Activated CD4-positive, alpha-beta memory T cell treated with anti-CD3 and anti-CD28 coated beads for 36 hours (primary cell): ENCODE measurements around the gene RAB3IL1. TPM values are rescaled to one million over a fixed set of nuclear protein-coding genes. Genes with fewer than 3 reads are reported as not detected.

Experiments used
- CTCF ChIA-PET: fragments of 350-600 bp; sonication (Branson Sonifier 250); formaldehyde crosslinking; loops from one replicate; lab custom pipeline; 2021; ENCODE audit warnings: antibody characterized with exemption, inconsistent platforms; lab: Charles Lee
- POLR2A ChIA-PET: fragments of 350-600 bp; sonication (Branson Sonifier 250); formaldehyde crosslinking; loops from one replicate; lab custom pipeline; 2021; ENCODE audit warnings: antibody characterized with exemption; lab: Charles Lee
- DNase-seq: peaks from one replicate; pipeline ENCODE4 v3.0.0-alpha.2; 2020
- H3K27ac Mint-ChIP-seq: one replicate; pipeline ENCODE4 v1.8.0; 2021; ENCODE audit warnings: mixed read lengths
- H3K27me3 Mint-ChIP-seq: one replicate; pipeline ENCODE4 v1.8.0; 2021; ENCODE audit warnings: mixed read lengths
- H3K36me3 Mint-ChIP-seq: one replicate; pipeline ENCODE4 v1.8.0; 2021; ENCODE audit warnings: mixed read lengths
- H3K4me1 Mint-ChIP-seq: one replicate; pipeline ENCODE4 v1.8.0; 2021; ENCODE audit warnings: low read depth, mixed read lengths
- H3K4me3 Mint-ChIP-seq: one replicate; pipeline ENCODE4 v1.8.0; 2021; ENCODE audit warnings: mild to moderate bottlenecking, mixed read lengths
- H3K9me3 Mint-ChIP-seq: one replicate; pipeline ENCODE4 v1.8.0; 2021; ENCODE audit warnings: mixed read lengths
- intact Hi-C: fragments of 100-400 bp; cut with micrococcal nuclease; formaldehyde crosslinking; loops from one replicate; pipeline ENCODE4 v1.15.1; 2023
- total RNA-seq, 2 experiments: library from RNA; stranded (reverse); gene quantifications; one replicate each; pipeline ENCODE4 v1.2.3, GENCODE V29; 2021

RAB3IL1 gene
- total RNA-seq, 2 experiments from 2014 or later: 0.10 to 0.21 TPM

DNA sequence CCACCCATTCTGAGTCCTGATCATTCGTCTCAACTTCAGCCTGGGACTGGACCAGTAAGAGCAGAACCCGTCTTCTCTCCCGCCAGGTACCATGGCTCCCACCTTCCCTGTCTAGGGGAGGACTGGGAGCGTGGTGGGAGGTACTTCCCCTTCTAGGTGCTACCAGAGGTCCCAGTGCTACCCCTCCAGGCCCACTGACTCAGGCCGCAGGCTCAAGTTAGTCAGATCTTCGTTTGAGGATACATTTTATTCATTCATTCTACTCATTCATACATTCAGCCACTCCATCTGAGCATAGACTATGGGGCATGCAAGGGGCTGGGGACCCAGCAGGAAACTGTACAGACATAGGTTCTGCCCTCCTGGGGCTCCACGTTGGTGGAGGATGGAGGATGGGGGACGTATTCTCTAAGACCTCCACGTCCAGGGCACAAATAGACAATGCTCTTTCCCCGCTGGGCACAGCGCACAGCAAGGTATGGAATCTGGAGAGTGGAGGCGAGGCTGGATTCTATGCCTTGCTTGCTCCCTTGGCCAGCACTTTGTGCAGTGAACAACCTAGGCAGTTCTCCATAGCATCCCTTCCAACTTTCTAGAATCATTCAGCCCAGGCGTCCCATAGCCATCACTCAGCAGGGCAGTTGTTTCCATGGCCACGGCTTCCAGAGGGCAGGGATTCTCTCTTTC, 1.0 kb upstream of the RAB3IL1 start:
- Mint-ChIP-seq H3K4me1 (peaks cover 9% of the 10 kb centered on the region), H3K27me3 (peaks cover 50% of the 10 kb centered on the region), H3K4me3 (peak overlapping the region; percentile 67), H3K36me3 (no peaks in the 10 kb centered on the region), H3K9me3 (no peaks in the 10 kb centered on the region), H3K27ac (no peak overlapping the region)
- no peak for DNase-seq
- POLR2A ChIA-PET: no interaction called here
- CTCF ChIA-PET: interaction anchor here (1.0 to 3.9 kb wide), 2 partner anchors 19 to 21 kb away, joined by 3 to 23 read pairs; no protein-coding TSS in a partner anchor
- intact Hi-C loops: no loop called here

DNA sequence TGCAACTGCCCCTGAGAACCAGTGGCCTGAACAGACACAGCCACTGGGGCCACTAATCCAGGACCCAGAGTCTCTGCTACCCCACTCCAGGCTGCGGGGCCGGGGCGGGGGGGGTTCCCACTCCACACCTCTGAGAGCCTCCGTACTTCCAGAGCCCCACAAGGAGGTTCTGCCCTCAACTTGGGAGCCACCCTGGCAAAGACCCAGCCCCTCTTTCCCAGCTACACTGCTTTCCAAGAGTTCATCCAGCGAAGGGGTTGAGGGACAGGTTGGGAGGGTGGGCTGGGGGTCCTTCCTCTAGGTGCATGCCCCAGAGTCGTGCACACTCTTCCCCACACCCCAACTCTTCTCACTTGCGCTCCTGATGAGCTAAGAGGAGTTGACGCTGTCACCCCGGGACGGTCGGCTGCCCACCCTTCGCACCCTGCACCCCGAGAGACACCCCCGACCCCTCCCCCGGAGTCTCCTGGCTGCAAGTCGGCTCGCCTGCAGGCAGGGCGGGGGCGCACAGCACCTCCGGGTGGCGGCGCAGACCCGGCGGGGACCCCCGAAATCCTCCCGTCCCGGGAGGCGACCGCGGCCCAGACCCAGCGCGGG, 531 bp downstream of the RAB3IL1 start:
- no peaks in the 10 kb centered on the region for H3K36me3 Mint-ChIP-seq
- H3K9me3 Mint-ChIP-seq: no peaks in the 10 kb centered on the region
- CTCF ChIA-PET: interaction anchor here (2.8 to 3.9 kb wide), 2 partner anchors 17 to 165 kb away, joined by 9 to 23 read pairs; no protein-coding TSS in a partner anchor
- POLR2A ChIA-PET: no interaction called here
- no peak overlapping the region for H3K27ac Mint-ChIP-seq
- H3K27me3 Mint-ChIP-seq: peaks cover 47% of the 10 kb centered on the region
- peaks cover 9% of the 10 kb centered on the region for H3K4me1 Mint-ChIP-seq
- intact Hi-C loops: no loop called here
- no peak for DNase-seq
- peak overlapping the region; percentile 33 for H3K4me3 Mint-ChIP-seq

DNA sequence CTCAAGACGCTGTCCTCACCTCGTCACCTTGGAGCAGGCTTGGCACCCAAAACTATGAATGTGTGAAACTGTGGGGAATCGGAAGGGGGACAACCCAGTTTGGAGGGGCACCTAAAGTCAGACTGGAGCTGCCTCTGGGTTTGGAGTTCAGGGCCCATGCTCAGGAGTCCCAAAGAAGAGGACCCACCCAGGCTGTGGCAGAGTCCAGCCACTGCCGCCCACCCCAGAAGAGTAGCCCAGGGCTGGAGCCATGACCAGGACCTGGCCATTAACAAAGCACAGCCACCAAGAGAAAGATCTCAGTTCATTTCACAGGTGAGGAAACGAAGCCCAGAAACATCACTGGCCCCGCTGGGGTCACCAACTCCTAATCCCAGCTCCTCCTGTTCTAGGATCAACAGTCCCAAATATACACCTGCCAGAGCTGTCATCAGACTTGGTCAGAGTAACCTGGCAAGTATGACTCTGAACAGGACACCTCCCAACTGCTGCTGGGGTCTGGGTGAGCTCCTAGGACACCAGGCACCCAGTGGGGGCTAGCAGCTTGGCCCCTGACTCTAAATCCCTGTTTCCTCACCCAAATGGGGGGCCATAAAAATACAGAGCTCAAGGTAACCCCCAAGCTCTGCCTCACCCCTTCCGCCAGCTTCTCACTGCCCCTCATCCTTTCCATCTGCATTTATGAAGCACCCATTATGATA, 2.7 kb downstream of the RAB3IL1 start:
- ChIA-PET POLR2A (no interaction called here), CTCF (interaction anchor here (0.7 to 3.9 kb wide), 4 partner anchors 15 to 194 kb away, joined by 5 to 23 read pairs (median 8); no protein-coding TSS in a partner anchor)
- peaks cover 38% of the 10 kb centered on the region for H3K27me3 Mint-ChIP-seq
- intact Hi-C loops: no loop called here
- H3K4me3 Mint-ChIP-seq: no peak overlapping the region
- DNase-seq: no peak
- H3K27ac Mint-ChIP-seq: no peak overlapping the region
- H3K9me3 Mint-ChIP-seq: no peaks in the 10 kb centered on the region
- H3K4me1 Mint-ChIP-seq: peaks cover 9% of the 10 kb centered on the region
- H3K36me3 Mint-ChIP-seq: no peaks in the 10 kb centered on the region

DNA sequence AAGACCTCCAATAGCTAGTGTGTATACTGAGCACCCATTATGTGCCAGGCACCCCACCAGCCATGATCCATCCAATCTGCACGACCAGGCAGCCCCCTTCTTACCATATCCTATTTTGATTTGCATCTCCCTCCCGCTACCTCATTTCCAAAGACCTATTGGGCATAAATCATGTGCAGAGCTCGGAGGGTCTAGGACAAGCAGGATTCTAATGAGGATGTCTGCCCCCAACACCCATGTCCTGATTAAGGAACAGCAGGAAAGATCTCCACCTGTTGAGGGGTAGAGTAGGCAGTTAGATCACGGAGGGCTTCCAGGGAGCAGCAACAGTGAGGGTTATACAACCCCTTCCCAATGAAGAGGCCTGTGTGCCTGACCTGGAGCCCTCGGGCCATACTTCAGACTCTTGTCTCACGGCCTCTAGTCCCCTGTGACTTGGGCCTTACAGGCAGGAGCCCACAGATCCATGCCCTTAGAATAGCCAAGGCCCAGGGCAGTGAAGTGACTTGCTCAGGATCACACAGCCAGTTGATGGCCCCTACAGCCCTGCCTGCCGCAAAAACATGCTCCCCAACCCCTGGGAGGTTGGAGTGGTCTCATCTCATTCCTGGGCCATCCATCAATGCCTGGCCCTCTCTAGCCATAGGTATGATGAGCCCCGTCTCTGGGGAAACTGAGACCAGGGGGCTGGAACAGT, 3.5 kb downstream of the RAB3IL1 start:
- Mint-ChIP-seq H3K27me3 (peaks cover 30% of the 10 kb centered on the region), H3K9me3 (no peaks in the 10 kb centered on the region), H3K4me3 (no peak overlapping the region), H3K4me1 (peaks cover 9% of the 10 kb centered on the region), H3K27ac (no peak overlapping the region), H3K36me3 (no peaks in the 10 kb centered on the region)
- ChIA-PET CTCF (interaction anchor here (1.4 to 3.9 kb wide), 4 partner anchors 14 to 168 kb away, joined by 6 to 23 read pairs (median 8); no protein-coding TSS in a partner anchor), POLR2A (no interaction called here)
- DNase-seq: no peak
- intact Hi-C loops: no loop called here

DNA sequence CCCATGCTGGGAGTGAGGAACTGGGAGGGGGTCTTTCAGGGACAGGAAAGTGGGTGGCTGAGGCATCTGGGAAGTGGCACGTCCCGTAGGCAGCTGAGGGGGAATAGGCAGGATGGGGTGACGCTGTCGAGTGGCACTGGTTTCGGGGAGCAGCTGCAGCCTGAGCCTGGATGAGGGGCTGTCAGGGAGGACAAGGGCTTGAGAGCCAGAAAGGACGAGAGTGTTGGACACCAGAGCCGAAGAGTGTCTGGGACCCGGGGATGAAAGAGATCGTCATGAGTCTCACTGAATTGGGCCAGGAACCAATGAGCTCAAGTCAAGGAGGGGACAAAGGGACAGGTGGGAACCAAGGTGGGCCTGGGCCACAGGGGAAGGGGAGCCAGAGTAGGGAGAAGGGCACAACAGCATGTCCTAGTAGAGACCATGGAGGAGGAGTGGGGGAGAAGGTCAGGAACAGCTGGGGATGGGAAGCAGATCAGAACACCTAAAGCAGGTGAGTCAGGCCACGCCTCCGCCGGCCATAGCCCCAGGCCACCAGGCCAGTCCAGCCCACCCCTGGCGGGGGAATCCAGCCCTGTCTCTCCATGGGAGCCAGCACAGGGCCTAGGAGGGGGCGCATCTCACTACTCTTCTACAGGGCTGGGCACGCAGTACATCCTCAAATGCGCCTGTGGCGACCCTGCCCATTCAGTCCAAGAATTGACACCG, 4.2 kb downstream of the RAB3IL1 start:
- intact Hi-C loops: no loop called here
- DNase-seq: no peak
- H3K27me3 Mint-ChIP-seq: peaks cover 23% of the 10 kb centered on the region
- ChIA-PET CTCF (interaction anchor here (1.4 kb wide), 2 partner anchors 14 to 33 kb away, joined by 6 to 7 read pairs; no protein-coding TSS in a partner anchor), POLR2A (no interaction called here)
- no peak overlapping the region for H3K4me3 Mint-ChIP-seq
- H3K36me3 Mint-ChIP-seq: no peaks in the 10 kb centered on the region
- H3K9me3 Mint-ChIP-seq: no peaks in the 10 kb centered on the region
- H3K27ac Mint-ChIP-seq: no peak overlapping the region
- peaks cover 6% of the 10 kb centered on the region for H3K4me1 Mint-ChIP-seq

DNA sequence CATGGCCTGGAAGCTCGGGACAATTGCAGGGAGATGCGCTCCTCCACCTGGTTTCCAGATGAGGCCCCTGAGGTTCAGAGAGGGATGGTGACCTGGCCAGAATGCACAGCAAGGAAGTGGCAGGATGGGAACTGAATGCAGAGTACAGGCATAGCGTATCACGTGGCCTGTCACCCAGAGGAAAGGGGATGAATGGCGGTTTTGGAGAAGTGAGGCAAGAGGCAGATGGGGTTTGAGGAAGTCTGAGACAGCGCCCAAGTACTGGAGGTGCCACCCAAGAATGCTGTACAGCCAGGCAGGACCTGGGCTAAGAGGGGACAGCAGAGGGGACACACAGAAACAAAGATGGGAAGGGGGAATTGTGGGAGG, 4.9 kb downstream of the RAB3IL1 start:
- Mint-ChIP-seq H3K9me3 (no peaks in the 10 kb centered on the region), H3K36me3 (no peaks in the 10 kb centered on the region), H3K27me3 (peaks cover 17% of the 10 kb centered on the region), H3K4me3 (no peak overlapping the region), H3K27ac (no peak overlapping the region), H3K4me1 (no peaks in the 10 kb centered on the region)
- ChIA-PET CTCF (interaction anchor here (1.4 kb wide), 2 partner anchors 13 to 34 kb away, joined by 6 to 7 read pairs; no protein-coding TSS in a partner anchor), POLR2A (no interaction called here)
- intact Hi-C loops: no loop called here
- no peak for DNase-seq

DNA sequence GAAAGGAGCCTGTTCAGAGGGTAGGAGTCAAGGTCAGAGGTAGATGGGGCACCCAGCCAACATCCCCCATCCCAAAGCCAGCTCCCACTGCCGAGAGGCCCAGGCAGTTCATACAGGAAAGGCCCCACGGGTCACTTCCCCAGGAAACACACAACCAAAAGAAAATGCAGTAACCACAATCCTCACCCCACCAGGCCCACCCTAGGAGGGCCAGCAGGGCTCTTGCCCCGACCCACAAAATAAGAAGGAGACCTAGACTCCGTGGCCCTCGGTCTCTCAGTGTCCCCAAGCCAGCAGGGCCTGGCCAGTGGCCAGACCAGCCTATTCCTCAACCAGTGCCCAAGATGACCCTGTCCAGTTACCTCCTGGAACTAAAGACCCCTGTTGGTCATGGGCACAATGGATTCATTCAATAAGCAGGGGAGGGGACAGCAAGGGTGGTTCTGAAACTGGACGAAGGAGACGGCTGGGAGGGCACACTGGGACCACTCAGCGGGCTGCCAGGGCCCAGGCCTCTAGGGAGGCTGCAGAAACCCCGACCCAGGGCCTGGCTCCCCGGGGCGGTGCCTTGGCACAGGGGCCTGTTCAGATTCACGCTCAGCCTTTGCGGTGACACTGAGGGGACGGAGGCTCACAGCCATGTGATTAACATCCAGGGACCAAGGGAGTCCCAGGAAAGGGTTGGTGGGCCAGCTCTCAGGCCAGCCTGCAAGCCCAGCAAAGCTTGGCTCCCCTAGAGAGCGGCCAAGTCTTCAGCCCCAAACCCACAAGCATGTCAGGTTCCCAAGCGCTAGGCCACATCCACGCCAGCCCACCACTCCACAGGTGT, 5.5 kb downstream of the RAB3IL1 start:
- POLR2A ChIA-PET: no interaction called here
- no peaks in the 10 kb centered on the region for H3K9me3 Mint-ChIP-seq
- intact Hi-C loops: no loop called here
- H3K4me1 Mint-ChIP-seq: no peaks in the 10 kb centered on the region
- peaks cover 17% of the 10 kb centered on the region for H3K27me3 Mint-ChIP-seq
- CTCF ChIA-PET: interaction anchor here (1.4 kb wide), 2 partner anchors 13 to 35 kb away, joined by 6 to 7 read pairs; no protein-coding TSS in a partner anchor
- H3K36me3 Mint-ChIP-seq: no peaks in the 10 kb centered on the region
- H3K4me3 Mint-ChIP-seq: no peak overlapping the region
- no peak for DNase-seq
- H3K27ac Mint-ChIP-seq: no peak overlapping the region

DNA sequence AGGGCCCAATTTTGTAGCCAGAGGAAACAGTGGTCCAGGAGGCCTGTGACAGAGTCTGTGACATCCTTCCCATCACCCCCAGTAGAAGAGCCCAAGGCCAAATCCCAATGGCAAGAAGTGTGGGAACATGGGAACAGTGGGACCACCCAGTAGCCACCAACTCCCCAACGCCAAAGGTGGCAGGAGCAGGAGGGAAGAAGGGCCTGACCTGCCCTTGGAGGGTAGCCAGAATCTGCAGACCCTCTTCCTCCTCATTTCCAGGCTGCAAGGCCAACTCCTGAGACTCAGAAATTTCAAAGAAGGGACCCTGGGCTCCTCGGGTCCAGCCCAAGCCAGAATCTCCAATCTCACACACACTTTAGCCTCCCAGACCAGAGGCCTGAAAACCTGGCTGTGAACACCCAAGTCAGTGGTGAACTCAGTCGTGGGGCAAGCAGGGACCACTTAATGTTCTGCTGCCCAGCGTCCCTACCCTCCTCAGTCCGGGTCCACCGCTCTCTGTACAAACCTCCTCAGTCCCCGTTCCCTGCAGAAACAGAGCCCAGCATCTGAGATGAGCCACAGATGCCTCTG, 6.2 kb downstream of the RAB3IL1 start:
- H3K27ac Mint-ChIP-seq: no peak overlapping the region
- POLR2A ChIA-PET: no interaction called here
- H3K9me3 Mint-ChIP-seq: no peaks in the 10 kb centered on the region
- no peak for DNase-seq
- H3K4me1 Mint-ChIP-seq: no peaks in the 10 kb centered on the region
- H3K4me3 Mint-ChIP-seq: no peak overlapping the region
- H3K36me3 Mint-ChIP-seq: no peaks in the 10 kb centered on the region
- intact Hi-C loops: no loop called here
- CTCF ChIA-PET: interaction anchor here (4.4 kb wide), 1 partner anchor 13 kb away, joined by 35 read pairs; no protein-coding TSS in a partner anchor
- H3K27me3 Mint-ChIP-seq: peaks cover 13% of the 10 kb centered on the region

- no peak for DNase-seq
- no peak overlapping the region for H3K27ac Mint-ChIP-seq
- no peaks in the 10 kb centered on the region for H3K9me3 Mint-ChIP-seq
- peaks cover 10% of the 10 kb centered on the region for H3K27me3 Mint-ChIP-seq
- H3K4me3 Mint-ChIP-seq: no peak overlapping the region
- ChIA-PET POLR2A (no interaction called here), CTCF (interaction anchor here (0.6 to 4.4 kb wide), 3 partner anchors 12 to 197 kb away, joined by 3 to 35 read pairs (median 4); no protein-coding TSS in a partner anchor)
- intact Hi-C loops: no loop called here
- no peaks in the 10 kb centered on the region for H3K36me3 Mint-ChIP-seq
- no peaks in the 10 kb centered on the region for H3K4me1 Mint-ChIP-seq
Observed at GRCh38 chr11:61910187-61911127, 6.9 kb downstream of the RAB3IL1 start.
